LNCaP clone FGC (cell line): ENCODE measurements around the gene CSE1L.

Experiments
- DNase-seq: peaks from one replicate; pipeline ENCODE4 v3.0.0-alpha.2; 2011; ENCODE audit warnings: low read depth
- H3K4me3 ChIP-seq: 2 replicates; pipeline ENCODE4 v1.5.1; 2011; ENCODE audit warnings: mild to moderate bottlenecking, low read depth, low read length, control low read depth
- TF ChIP-seq, protein P1 (sequence below): IDR thresholded peaks from 2 replicates; pipeline ENCODE4 v1.5.1; 2012; ENCODE audit warnings: mild to moderate bottlenecking; ENCODE audit not compliant: control insufficient read depth, insufficient read depth; ENCODE audit errors: extremely low read depth

The CSE1L gene

GRCh38 chr20:49106328-49106727, 60.2 kb downstream of the CSE1L start:
- TF ChIP-seq, protein P1, sequence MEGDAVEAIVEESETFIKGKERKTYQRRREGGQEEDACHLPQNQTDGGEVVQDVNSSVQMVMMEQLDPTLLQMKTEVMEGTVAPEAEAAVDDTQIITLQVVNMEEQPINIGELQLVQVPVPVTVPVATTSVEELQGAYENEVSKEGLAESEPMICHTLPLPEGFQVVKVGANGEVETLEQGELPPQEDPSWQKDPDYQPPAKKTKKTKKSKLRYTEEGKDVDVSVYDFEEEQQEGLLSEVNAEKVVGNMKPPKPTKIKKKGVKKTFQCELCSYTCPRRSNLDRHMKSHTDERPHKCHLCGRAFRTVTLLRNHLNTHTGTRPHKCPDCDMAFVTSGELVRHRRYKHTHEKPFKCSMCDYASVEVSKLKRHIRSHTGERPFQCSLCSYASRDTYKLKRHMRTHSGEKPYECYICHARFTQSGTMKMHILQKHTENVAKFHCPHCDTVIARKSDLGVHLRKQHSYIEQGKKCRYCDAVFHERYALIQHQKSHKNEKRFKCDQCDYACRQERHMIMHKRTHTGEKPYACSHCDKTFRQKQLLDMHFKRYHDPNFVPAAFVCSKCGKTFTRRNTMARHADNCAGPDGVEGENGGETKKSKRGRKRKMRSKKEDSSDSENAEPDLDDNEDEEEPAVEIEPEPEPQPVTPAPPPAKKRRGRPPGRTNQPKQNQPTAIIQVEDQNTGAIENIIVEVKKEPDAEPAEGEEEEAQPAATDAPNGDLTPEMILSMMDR, result no peak

GRCh38 chr20:49110767-49111694, 64.9 kb downstream of the CSE1L start:
- H3K4me3 ChIP-seq, result no peak overlapping the region
- DNase-seq, result no peak
- TF ChIP-seq, protein P1, result no peak

More at GRCh38 chr20:49106328-49106727, 60.2 kb downstream of the CSE1L start:
- H3K4me3 ChIP-seq, result no peak overlapping the region
- DNase-seq, result no peak

- DNase-seq, result no peak
- H3K4me3 ChIP-seq, result no peak overlapping the region
- TF ChIP-seq, protein P1, result no peak
Measured at GRCh38 chr20:49112596-49113274, 66.6 kb downstream of the CSE1L start.

DNA sequence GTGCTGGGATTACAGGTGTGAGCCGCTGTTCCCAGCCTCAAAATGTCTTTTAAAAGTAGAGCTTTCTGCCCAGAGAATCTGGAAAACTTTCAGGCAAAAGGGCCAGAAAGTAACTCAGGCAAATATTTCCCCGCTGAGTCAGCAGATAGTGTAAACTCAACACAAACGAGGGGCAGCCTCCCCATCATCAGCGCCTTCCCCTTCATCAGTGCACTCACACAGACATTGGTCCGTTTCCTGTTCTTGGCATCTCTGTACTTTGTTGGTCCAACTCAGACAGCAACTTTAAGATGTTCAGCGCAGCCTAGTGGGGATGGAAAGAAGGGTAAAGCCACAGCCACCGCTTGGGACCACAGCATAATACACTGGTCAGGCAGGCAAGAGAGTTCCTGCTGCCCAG, 69.5 kb downstream of the CSE1L start:
- TF ChIP-seq, protein P1, result no peak
- no peak overlapping the region for H3K4me3 ChIP-seq
- no peak for DNase-seq

GRCh38 chr20:49118307-49118706, 72.2 kb downstream of the CSE1L start:
- no peak for DNase-seq

DNA sequence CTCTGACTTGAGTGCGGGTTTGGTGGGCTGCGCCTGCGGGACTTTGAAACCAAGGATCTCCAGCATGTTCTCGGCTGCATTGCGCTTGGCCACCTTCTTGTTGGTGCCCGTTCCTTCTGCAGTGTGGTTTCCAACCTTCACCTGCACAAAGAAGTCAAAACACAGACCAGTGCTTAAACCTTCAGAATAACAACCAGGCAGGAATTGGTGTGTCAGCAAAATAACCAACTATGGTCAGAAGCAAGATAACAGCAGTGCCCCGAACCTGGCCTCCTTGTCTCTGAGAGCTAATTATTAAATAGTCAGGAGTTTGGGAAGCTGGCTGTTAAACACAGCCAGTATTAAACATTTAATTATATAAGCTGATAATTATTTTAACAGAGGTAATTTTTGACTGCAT, 73.9 kb downstream of the CSE1L start:
- no peak for DNase-seq
- H3K4me3 ChIP-seq, result no peak overlapping the region
- TF ChIP-seq, protein P1, result no peak

More at GRCh38 chr20:49118307-49118706, 72.2 kb downstream of the CSE1L start:
- TF ChIP-seq, protein P1, result no peak
- H3K4me3 ChIP-seq, result no peak overlapping the region
